Measurements from ENCODE around the gene TMEM247.

Gene TMEM247

DNA sequence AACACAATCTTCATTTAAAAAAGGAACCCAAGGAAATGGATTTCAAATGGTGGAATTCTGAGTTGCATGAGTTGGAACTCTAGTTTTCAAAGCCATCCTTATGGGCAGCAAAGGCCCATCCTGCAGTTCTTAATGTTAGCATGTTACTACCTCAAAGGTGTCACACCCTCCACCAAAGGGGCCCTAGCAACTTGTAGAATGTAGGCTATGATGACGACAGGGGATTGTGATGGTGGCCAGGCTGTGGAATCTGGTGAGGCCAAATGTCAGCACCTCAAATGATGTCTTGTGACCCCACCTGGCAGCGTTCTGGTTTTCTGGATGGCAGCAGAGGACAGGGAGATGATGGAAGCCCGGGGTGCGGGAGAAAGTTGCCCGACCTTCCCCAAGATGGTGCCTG is at the start of gene TMEM247:
Gene TMEM247, plus strand, starts transcription at position 301 of the 400 bp plus-strand sequence.
- no peak within 1 kb of the TSS for H3K27ac ChIP-seq
- no peaks in the 10 kb centered on the region for H3K4me1 ChIP-seq (ENCODE audit: control insufficient read depth in 1 of 2, insufficient read depth in 1 of 2, low read depth in 1 of 2, low read length in 1 of 2)
- no peaks in the 10 kb centered on the region for H3K9me3 ChIP-seq
- no peaks in the 10 kb centered on the region for H3K36me3 ChIP-seq
- H3K27me3 ChIP-seq: no peaks in the 10 kb centered on the region
- H3K4me3 ChIP-seq (ENCODE audit: low read depth in 1 of 2, low read length in 1 of 2): no peak within 1 kb of the TSS
- TF ChIP-seq, protein P1, sequence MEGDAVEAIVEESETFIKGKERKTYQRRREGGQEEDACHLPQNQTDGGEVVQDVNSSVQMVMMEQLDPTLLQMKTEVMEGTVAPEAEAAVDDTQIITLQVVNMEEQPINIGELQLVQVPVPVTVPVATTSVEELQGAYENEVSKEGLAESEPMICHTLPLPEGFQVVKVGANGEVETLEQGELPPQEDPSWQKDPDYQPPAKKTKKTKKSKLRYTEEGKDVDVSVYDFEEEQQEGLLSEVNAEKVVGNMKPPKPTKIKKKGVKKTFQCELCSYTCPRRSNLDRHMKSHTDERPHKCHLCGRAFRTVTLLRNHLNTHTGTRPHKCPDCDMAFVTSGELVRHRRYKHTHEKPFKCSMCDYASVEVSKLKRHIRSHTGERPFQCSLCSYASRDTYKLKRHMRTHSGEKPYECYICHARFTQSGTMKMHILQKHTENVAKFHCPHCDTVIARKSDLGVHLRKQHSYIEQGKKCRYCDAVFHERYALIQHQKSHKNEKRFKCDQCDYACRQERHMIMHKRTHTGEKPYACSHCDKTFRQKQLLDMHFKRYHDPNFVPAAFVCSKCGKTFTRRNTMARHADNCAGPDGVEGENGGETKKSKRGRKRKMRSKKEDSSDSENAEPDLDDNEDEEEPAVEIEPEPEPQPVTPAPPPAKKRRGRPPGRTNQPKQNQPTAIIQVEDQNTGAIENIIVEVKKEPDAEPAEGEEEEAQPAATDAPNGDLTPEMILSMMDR (IDR thresholded peaks at IDR 0.05): no peak

DNA sequence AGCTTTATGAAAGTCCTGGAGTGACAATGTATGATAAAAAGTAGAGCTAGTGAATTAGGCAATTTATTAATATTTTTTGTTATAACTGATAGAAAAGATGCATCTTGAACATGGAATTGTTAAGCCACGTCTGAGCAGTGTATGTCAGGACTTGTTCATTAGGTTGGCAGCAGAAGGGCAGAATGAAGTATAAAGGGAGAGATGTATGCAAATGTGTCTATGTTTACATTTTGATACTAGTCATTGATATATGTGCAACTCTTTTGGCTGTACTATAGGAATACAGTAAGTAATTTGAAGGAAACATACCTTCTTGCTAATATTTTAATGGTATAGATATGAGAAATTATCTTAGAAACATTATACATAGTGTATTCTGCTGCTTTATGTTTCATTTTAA is 49.0 kb upstream of the TMEM247 start:
- TF ChIP-seq, protein P1 (IDR thresholded peaks at IDR 0.05): no peak
- Histone ChIP-seq H3K4me3 (ENCODE audit: low read depth in 1 of 2, low read length in 1 of 2) (no peak overlapping the region), H3K9me3 (no peaks in the 10 kb centered on the region), H3K36me3 (no peaks in the 10 kb centered on the region), H3K27me3 (no peaks in the 10 kb centered on the region), H3K4me1 (ENCODE audit: control insufficient read depth in 1 of 2, insufficient read depth in 1 of 2, low read depth in 1 of 2, low read length in 1 of 2) (no peaks in the 10 kb centered on the region), H3K27ac (no peak overlapping the region)

DNA sequence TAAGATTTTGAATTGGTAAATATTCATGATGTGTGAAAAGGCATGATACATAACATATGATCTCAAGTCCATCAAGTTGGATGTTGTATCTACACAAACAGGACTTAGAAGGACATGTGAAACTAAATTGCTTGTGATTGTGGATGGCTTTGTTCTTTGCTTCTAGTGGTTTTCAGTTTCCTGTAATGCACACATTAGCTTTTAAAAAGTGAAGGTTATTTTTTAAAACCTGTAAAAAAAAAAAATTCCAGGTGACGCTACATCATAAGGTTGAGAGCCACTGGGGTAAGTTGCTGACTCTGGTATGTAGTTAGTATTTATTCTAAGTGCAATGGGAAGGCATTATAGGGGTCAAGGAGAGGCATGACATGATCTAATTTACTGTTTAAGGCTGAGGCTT is 48.4 kb upstream of the TMEM247 start:
- no peaks in the 10 kb centered on the region for H3K36me3 ChIP-seq
- TF ChIP-seq, protein P1 (IDR thresholded peaks at IDR 0.05): no peak
- H3K4me1 ChIP-seq (ENCODE audit: control insufficient read depth in 1 of 2, insufficient read depth in 1 of 2, low read depth in 1 of 2, low read length in 1 of 2): no peaks in the 10 kb centered on the region
- H3K4me3 ChIP-seq (ENCODE audit: low read depth in 1 of 2, low read length in 1 of 2): no peak overlapping the region
- H3K27ac ChIP-seq: no peak overlapping the region
- H3K9me3 ChIP-seq: no peaks in the 10 kb centered on the region
- H3K27me3 ChIP-seq: no peaks in the 10 kb centered on the region

DNA sequence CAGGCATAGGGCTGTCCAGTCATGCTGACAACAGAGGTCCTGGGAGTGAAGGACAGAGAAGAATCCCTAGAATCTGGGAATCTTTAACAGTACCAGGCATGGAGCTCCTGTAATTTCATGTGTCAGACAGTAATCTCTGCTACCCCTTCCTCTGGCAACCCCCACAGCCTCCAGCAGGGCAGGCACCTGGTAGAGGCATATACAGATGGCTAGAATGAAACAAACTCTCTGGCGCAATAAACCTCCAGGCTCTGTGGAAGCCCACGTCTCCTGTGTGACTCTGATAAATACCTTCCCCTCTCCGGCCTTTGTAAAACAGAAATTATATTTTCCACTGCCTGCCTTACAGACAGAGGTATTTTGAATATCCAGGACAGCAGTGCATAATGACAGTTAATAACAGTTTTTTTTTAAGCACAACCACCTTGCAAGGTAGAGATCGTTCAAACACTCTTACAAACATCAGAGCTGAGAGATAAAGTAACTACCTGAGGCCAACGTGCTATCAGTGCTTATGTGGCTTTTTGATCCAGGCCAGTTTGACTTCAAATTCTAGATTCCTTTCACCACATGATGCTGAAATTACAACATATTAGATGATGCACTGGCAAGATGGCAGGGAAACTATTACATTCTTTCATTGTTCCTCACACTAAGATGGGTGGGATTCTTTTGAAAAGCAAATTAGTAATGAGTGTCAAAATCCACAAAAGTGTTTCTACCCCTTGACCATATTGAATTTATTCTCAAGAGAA is 47.7 kb upstream of the TMEM247 start:
- Histone ChIP-seq H3K4me1 (ENCODE audit: control insufficient read depth in 1 of 2, insufficient read depth in 1 of 2, low read depth in 1 of 2, low read length in 1 of 2) (no peaks in the 10 kb centered on the region), H3K9me3 (no peaks in the 10 kb centered on the region), H3K27me3 (no peaks in the 10 kb centered on the region), H3K36me3 (no peaks in the 10 kb centered on the region), H3K27ac (no peak overlapping the region), H3K4me3 (ENCODE audit: low read depth in 1 of 2, low read length in 1 of 2) (no peak overlapping the region)
- TF ChIP-seq, protein P1 (IDR thresholded peaks at IDR 0.05): no peak

DNA sequence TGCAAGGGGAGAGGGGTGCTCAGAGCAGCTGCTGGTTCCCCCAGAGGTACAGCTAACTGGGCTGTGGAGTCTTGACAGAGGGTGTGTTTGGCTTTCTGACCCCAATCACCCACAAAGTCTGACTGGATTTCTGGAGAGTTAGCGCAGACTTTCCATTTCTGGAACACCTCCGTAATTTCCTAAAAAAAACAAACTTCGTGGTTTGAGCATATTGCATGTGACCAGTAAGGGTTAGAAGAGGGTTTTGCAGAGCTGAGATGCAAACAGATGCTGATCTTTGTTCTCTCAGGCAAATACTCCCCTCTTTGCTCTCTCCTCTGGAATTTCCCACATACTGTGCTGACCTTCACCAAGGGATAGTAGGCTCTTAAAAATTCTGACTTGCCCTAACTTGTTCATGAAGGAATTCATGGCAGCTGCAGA is 44.5 kb upstream of the TMEM247 start:
- TF ChIP-seq, protein P1 (IDR thresholded peaks at IDR 0.05): no peak
- no peak overlapping the region for H3K27ac ChIP-seq

More for the DNA sequence above, 44.5 kb upstream of the TMEM247 start:
- no peaks in the 10 kb centered on the region for H3K9me3 ChIP-seq
- peaks cover 10 to 14% of the 10 kb centered on the region in 2 experiments for H3K4me1 ChIP-seq (ENCODE audit: control insufficient read depth in 1 of 2, insufficient read depth in 1 of 2, low read depth in 1 of 2, low read length in 1 of 2)
- H3K27me3 ChIP-seq: no peaks in the 10 kb centered on the region
- H3K36me3 ChIP-seq: no peaks in the 10 kb centered on the region
- H3K4me3 ChIP-seq (ENCODE audit: low read depth in 1 of 2, low read length in 1 of 2): no peak overlapping the region
